Fibroblast of skin of left quadriceps (primary cell): ENCODE results near the gene C16orf74.

Experiments used
- DNase-seq, 2 experiments: peaks; one replicate each; pipeline ENCODE4 v3.0.0-alpha.2; 2013; ENCODE audit warnings: low read depth in 2 of 2

Gene C16orf74

DNA sequence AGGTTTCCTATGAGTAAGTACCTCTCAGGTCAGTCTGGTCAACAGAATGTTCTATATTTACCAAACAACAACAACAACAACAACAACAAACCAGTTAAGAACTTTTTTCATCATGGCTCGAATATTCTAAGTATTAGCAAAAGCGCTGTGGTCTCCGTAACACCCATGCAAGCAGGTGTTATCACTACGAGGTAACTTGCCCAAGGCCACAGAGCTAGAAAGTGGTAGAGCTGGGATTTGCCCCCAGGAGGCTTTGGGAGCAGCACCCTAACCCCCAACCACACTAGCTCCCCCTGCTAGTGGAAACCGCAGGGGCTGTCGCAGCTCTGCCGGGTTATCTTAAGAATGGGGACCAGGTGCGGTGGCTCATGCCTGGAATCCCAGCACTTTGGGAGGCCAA is 23.9 kb upstream of the C16orf74 start:
- DNase-seq = no peak

DNA sequence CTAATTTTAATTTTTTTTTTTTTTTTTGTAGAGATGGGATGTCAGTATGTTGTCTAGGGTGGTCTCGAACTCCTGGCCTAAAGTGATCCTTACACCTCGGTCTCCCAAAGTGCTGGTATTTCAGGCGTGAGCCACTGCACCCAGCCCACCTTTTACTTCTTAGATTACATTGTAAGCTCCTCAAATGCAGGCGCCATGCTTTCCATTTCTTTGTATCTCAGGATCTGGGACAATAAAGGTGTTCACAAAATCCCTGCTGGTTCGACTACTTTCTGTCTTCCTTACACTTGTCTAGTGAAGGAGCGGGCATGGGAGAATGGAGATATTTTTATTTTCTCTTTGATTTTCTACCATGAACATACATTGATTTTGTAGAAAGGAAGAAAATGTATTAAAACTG is 23.2 kb upstream of the C16orf74 start:
- no peak for DNase-seq

GRCh38 chr16:85773044-85773443 is 22.1 kb upstream of the C16orf74 start:
- DNase-seq = no peak

DNA sequence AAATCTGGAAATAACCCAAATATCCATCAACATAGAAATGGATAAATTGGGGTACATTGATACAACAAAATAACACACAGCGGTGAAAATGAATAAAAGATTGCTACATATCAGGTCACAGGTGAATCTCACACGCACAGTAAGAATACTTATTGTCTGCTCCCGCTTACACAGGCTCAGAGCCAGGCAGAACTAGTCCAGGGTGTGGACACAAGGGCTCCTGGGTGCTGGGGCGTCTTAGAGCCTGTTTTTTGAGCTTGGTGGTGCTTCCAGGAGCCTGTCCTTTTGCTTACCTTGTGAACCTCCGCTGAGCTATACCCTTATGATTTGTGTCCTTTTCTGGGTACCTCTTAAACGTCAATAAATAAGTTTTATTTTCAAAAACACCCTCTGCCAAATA is 19.8 kb upstream of the C16orf74 start:
- no peak for DNase-seq

- no peak for DNase-seq
These were observed 17.3 kb upstream of the C16orf74 start for GRCh38 chr16:85768199-85768598.

- DNase-seq = peak; percentile 64 to 69
These were observed 16.6 kb upstream of the C16orf74 start for GRCh38 chr16:85767531-85767930.

- no peak for DNase-seq
These were observed 14.9 kb upstream of the C16orf74 start for GRCh38 chr16:85765767-85766166.

- no peak for DNase-seq
These were observed 14.3 kb upstream of the C16orf74 start for GRCh38 chr16:85765211-85765610.

DNA sequence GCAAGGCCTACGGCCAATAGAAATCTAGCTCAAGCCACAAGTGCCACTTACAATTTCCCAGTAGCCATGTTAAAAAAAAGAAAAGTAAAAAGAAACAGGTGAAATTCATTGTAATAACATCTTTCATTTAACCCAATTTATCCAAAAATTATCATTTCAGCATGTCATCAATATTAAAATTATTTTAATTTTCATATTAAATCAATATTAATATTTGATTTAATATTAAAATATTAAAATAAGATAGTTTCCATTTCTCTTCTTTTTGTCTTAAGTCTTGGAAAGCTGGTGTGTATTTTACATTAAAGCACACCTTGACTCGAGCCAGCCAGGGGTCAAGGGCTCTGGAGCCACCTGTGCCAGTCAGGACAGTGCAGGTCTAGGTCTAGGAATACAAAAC is 12.7 kb upstream of the C16orf74 start:
- DNase-seq = no peak

DNA sequence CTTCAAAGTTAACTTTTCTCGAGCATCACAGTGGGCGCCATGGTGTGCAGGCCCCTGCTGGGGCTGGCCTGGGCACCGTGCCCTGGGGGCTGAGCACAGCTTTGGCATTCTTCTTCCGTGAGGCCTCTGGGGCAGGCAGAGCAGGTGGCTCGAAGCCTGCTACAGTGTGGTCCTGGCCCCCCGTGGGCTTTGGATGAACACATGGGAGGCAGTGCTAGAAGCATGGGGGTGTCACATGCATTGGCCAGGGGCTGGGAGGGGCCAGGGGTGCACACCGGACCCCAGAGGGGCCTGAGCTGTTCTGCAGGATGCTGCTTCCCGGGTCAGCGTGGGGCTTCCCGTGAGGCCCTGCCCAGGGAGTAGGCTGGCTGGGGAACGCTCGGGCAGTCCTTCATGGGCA is 12.1 kb upstream of the C16orf74 start:
- no peak for DNase-seq

DNA sequence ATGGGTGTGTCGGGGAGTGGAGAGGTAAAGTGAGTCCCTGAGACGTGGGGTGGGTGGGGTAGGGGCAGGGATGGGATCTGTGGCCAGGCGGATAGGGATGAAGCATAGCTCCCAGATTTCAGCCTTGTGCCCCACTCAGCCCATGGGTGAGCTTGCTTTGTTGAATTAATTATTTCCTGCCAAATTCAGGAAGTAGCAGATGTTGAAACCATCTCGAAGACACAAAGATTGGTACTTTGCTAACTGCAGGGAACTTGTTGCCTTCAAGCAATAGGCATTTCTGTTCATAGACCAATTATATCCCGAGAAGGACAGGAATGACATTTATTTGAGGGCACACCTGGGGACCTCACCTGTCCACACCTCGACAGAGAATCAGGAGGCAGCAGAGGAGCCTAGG is 11.0 kb upstream of the C16orf74 start:
- DNase-seq = no peak

- DNase-seq = no peak
These were observed 8.9 kb upstream of the C16orf74 start for GRCh38 chr16:85759631-85760419.

GRCh38 chr16:85759136-85759535 is 8.2 kb upstream of the C16orf74 start:
- no peak for DNase-seq

GRCh38 chr16:85757341-85757822 is 6.5 kb upstream of the C16orf74 start:
- DNase-seq = no peak

GRCh38 chr16:85755929-85756768 is 5.3 kb upstream of the C16orf74 start:
- no peak for DNase-seq

DNA sequence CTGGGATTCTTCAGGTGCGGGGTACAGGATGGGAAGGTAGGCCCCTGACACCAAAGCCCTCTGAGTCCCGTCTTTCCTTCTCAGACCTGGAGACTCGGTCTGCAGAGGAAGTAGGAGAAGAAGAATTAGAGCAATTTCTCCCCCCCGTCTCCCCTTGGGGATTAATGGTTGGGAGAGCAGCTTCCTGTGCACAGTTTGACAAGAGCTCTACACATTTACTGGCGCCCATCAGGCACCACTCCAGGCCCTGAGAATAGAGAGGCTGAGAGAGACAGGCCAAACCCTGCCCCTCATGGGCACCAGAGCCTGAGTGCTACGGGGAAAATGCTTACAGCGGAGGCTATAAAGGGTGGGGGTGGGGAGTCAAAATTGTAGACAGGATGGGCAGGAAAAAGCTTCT is 3.5 kb upstream of the C16orf74 start:
- DNase-seq = no peak

- no peak for DNase-seq
These were observed 3.1 kb upstream of the C16orf74 start for GRCh38 chr16:85753976-85754375.

DNA sequence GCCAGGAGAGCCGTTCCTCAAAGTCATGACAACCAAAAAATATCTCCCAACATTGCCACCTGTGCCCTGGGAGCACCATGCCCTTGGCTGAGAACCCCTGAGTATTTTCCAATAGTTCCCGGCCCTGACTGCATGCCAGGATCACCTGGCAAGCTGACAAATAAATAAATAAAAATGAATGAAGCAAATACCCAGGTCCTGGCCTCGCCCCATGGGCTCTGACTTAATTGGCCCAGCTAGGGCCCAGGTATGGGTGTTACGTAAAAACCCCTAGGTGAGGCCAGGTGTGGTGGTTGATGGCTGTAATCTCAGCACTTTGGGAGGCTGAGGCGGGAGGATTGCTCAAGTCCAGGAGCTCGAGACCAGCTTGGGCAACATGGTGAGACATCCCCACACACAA is 2.7 kb upstream of the C16orf74 start:
- DNase-seq = no peak

DNA sequence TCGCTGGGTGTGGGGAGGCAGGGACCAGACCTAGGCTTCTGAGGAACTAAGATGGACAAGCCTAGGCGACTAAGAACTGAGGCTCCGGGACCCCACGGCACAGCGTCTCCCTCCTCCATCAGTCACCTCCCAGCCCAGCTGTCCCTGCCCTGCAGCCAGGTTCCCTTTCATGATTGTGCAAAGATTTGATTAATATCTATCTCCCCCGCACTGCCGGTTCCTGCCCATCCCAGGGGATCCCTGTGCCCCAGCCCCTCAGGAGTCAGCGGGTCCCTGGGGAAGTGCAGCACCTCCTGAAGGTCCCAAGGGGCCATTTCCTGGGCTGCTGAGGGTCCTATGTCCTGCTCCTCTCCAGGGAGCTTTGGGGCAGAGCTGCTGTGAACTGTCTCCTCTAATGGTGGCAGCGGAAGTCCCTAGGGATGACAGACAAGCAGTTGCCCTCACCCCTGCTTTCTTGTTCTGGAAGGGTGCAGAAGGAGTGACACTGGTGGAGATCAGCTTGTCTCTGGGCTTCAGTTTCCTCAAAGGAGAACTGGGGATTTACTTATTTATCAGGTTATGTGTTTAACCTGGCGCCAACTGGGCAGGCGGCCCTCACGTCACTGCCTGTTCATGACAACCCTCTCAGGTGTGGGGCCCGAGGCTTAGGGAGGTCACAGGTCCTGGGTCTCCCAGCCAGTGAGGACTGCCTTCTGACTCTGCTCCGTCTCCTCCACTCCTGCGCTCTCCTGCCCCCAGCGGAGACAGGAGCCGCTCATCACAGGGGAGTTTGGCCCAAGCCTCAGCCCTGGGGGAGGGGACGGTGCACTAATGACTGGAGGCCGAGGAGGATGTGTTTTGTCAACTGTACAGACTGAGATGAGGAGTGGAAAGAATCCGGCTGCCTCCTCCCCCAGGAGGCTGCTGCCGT is 1.9 kb upstream of the C16orf74 start:
- no peak for DNase-seq

- DNase-seq = no peak
These were observed 1.0 kb upstream of the C16orf74 start for GRCh38 chr16:85751698-85752501.
